ENCODE data around the gene MMD. TPM values are rescaled to one million over a fixed set of nuclear protein-coding genes. Genes with fewer than 3 reads are reported as not detected.
A peak's percentile ranks its signal among the peaks of the same experiment; 100 is the strongest.

The MMD gene
- total and polyA plus RNA-seq, 2 of the 13 experiments (the other 11 are each of a cell fraction or from before 2014, with no cell fraction given) = 121 to 225 TPM

DNA sequence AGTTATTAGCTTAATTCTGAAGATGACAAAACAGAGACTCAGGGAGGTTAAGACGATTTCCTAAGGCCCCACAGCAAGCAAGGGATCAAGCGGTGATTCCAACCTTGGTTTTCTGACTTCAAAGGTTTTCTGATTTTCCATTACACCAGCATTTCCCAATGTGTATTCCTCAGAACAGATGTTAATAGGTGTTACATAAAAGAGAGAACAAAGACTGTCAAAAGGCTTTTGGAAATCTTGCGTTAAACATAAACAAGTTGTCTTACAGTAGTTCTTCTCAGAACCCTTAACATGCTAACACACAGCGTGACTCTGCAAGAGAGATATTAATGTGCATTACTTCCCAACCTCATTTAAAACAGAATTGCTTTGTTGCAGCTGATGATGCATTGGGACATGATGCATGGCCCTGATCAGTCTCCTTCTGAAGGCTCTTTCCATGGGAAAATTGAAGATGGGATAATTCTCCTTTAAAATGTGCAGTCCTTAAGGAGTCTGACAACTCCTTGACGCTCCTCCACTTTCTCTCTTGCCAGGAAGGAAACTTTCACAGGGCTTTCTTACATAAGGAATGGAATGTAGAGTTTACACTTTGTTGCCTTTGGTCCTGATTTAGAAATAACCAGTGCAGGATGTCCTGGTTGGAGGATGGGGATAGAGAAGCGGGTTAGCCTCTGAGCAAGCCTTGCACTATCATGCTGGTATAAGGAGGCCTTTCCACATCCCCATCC, 21.5 kb upstream of the MMD start (continued):
- TF ChIP-seq, protein P1, sequence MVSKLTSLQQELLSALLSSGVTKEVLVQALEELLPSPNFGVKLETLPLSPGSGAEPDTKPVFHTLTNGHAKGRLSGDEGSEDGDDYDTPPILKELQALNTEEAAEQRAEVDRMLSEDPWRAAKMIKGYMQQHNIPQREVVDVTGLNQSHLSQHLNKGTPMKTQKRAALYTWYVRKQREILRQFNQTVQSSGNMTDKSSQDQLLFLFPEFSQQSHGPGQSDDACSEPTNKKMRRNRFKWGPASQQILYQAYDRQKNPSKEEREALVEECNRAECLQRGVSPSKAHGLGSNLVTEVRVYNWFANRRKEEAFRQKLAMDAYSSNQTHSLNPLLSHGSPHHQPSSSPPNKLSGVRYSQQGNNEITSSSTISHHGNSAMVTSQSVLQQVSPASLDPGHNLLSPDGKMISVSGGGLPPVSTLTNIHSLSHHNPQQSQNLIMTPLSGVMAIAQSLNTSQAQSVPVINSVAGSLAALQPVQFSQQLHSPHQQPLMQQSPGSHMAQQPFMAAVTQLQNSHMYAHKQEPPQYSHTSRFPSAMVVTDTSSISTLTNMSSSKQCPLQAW (CRISPR knock-in tag; IDR thresholded peaks at IDR 0.05) = 0 out of 2 replicates have a peak, but pooled peaks have one; percentile 34
- TF ChIP-seq NR2F6 (IDR thresholded peaks at IDR 0.05) = no peak
- peak; percentile 49 for TF ChIP-seq NR2F6 (CRISPR knock-in tag; IDR thresholded peaks at IDR 0.05)
- no peak for TF ChIP-seq KLF9 (CRISPR knock-in tag; IDR thresholded peaks at IDR 0.05; ENCODE audit: low read depth)
- no peak for TF ChIP-seq RFX5 (IDR thresholded peaks at IDR 0.05; ENCODE audit: low read depth, low read length)
- TF ChIP-seq ZNF75D (CRISPR knock-in tag; IDR thresholded peaks at IDR 0.05; ENCODE audit: borderline replicate concordance) = no peak
- peak; percentile 50; the same call in 1 of the 2 replicates for TF ChIP-seq ZNF264 (CRISPR knock-in tag; IDR thresholded peaks at IDR 0.05)
- TF ChIP-seq CEBPG (CRISPR knock-in tag; IDR thresholded peaks at IDR 0.05) = peak; percentile 44
- TF ChIP-seq MED1 (CRISPR knock-in tag; IDR thresholded peaks at IDR 0.05) = peak; percentile 55; the same call in 1 of the 2 replicates
- no peak for TF ChIP-seq ZFP91 (CRISPR knock-in tag; IDR thresholded peaks at IDR 0.05; ENCODE audit: borderline replicate concordance)
- peak; percentile 62; the same call in 1 of the 2 replicates for TF ChIP-seq ZNF768 (CRISPR knock-in tag; IDR thresholded peaks at IDR 0.05)
- TF ChIP-seq ZNF639 (CRISPR knock-in tag; conservative IDR thresholded peaks at IDR 0.05) = no peak
- no peak for TF ChIP-seq SRSF4 (IDR thresholded peaks at IDR 0.05; ENCODE audit: low read depth, low read length, poor library complexity, severe bottlenecking)
- TF ChIP-seq ZNF766 (CRISPR knock-in tag; IDR thresholded peaks at IDR 0.05; ENCODE audit: borderline replicate concordance) = no peak
- peak; percentile 67; the same call in 1 of the 2 replicates for TF ChIP-seq SOX5 (CRISPR knock-in tag; IDR thresholded peaks at IDR 0.05; ENCODE audit: borderline replicate concordance)
- TF ChIP-seq, protein P2, sequence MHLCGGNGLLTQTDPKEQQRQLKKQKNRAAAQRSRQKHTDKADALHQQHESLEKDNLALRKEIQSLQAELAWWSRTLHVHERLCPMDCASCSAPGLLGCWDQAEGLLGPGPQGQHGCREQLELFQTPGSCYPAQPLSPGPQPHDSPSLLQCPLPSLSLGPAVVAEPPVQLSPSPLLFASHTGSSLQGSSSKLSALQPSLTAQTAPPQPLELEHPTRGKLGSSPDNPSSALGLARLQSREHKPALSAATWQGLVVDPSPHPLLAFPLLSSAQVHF (CRISPR knock-in tag; IDR thresholded peaks at IDR 0.05) = no peak
- no peak for TF ChIP-seq MNT (IDR thresholded peaks at IDR 0.05)
- TF ChIP-seq, protein P3, sequence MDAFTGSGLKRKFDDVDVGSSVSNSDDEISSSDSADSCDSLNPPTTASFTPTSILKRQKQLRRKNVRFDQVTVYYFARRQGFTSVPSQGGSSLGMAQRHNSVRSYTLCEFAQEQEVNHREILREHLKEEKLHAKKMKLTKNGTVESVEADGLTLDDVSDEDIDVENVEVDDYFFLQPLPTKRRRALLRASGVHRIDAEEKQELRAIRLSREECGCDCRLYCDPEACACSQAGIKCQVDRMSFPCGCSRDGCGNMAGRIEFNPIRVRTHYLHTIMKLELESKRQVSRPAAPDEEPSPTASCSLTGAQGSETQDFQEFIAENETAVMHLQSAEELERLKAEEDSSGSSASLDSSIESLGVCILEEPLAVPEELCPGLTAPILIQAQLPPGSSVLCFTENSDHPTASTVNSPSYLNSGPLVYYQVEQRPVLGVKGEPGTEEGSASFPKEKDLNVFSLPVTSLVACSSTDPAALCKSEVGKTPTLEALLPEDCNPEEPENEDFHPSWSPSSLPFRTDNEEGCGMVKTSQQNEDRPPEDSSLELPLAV (CRISPR knock-in tag; conservative IDR thresholded peaks at IDR 0.05; ENCODE audit: low read depth) = no peak
- TF ChIP-seq, protein P4, sequence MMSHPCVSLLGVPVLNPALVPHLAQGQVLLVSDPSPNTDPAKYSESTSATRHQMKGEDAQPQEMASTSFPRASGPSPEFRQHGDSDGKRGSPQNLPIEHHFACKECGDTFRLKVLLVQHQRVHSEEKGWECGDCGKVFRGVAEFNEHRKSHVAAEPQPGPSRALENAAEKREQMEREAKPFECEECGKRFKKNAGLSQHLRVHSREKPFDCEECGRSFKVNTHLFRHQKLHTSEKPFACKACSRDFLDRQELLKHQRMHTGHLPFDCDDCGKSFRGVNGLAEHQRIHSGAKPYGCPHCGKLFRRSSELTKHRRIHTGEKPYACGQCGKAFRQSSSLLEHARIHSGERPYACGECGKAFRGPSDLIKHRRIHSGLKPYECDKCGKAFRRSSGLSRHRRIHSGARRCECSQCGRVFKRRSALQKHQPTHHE (CRISPR knock-in tag; IDR thresholded peaks at IDR 0.05; ENCODE audit: borderline replicate concordance) = no peak
- TF ChIP-seq ZNF629 (CRISPR knock-in tag; conservative IDR thresholded peaks at IDR 0.05) = no peak
